ENCODE results near the gene CEP250. TPM values are rescaled to one million over a fixed set of nuclear protein-coding genes. Genes with fewer than 3 reads are reported as not detected.

Gene CEP250
- total RNA-seq, 1 experiment from 2014 or later, result 10.2 TPM

DNA sequence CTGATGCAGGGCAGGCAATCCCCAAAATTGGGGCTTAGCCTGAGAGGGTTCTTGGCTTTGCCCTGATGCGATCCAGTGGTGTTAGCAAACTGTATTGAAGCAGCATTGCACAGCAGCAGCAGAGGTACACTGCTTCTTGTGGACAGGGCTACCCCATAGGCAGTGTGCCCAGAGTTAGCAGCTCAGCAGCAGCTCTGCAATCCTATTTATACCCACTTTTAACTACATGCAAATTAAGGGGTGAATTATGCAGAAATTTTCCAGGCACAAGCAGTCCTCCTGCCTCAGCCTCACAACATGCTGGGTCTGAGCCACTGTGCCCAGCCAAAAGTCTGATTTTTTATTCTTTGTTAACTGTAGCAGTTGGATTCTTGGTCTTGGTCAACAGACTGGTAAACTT lies 70.2 kb downstream of the CEP250 start:
- no peaks in the 10 kb centered on the region for H3K9me3 ChIP-seq (ENCODE audit: low read length)
- no peaks in the 10 kb centered on the region for H3K79me2 ChIP-seq (ENCODE audit: low read length)
- H3K4me2 ChIP-seq (ENCODE audit: low read depth, low read length, poor library complexity, severe bottlenecking), result no peak overlapping the region
- H3K27ac ChIP-seq (ENCODE audit: low read length), result no peak overlapping the region
- H3K9ac ChIP-seq (ENCODE audit: low read length), result no peak overlapping the region
- H3K4me1 ChIP-seq (ENCODE audit: low read length), result peaks cover 5% of the 10 kb centered on the region
- no peaks in the 10 kb centered on the region for H3K36me3 ChIP-seq (ENCODE audit: insufficient read depth, low read length)
- H2AFZ ChIP-seq (ENCODE audit: low read length), result no peak overlapping the region
- no peaks in the 10 kb centered on the region for H3K27me3 ChIP-seq (ENCODE audit: low read length)
- H3K4me3 ChIP-seq (ENCODE audit: low read length), result no peak overlapping the region
- no peaks in the 10 kb centered on the region for H3K9me2 ChIP-seq (replicated peaks; ENCODE audit: insufficient read depth, low read length)
- DNase-seq, result no peak
- H4K20me1 ChIP-seq (ENCODE audit: insufficient read depth, low read depth, low read length), result no peaks in the 10 kb centered on the region

- Histone ChIP-seq H3K27ac (ENCODE audit: low read length) (no peak overlapping the region), H3K4me1 (ENCODE audit: low read length) (peaks cover 5% of the 10 kb centered on the region)
Observed at GRCh38 chr20:35527122-35527769, 71.8 kb downstream of the CEP250 start.

GRCh38 chr20:35529552-35529951 lies 74.2 kb downstream of the CEP250 start, which contains the start of gene C20orf173:
Gene C20orf173, minus strand, starts transcription at chr20:35529652. Its CDS starts 279 bp downstream, at chr20:35529373.
- H3K4me2 ChIP-seq (ENCODE audit: low read depth, low read length, poor library complexity, severe bottlenecking), result no peak within 1 kb of the TSS
- no peak within 1 kb of the TSS for H3K9ac ChIP-seq (ENCODE audit: low read length)
- no peaks in the 10 kb centered on the region for H3K79me2 ChIP-seq (ENCODE audit: low read length)
- no peaks in the 10 kb centered on the region for H3K9me2 ChIP-seq (replicated peaks; ENCODE audit: insufficient read depth, low read length)
- H3K27me3 ChIP-seq (ENCODE audit: low read length), result no peaks in the 10 kb centered on the region
- H2AFZ ChIP-seq (ENCODE audit: low read length), result no peak within 1 kb of the TSS
- H3K9me3 ChIP-seq (ENCODE audit: low read length), result no peaks in the 10 kb centered on the region
- peaks cover 5% of the 10 kb centered on the region for H3K4me1 ChIP-seq (ENCODE audit: low read length)
- no peaks in the 10 kb centered on the region for H3K36me3 ChIP-seq (ENCODE audit: insufficient read depth, low read length)
- H3K4me3 ChIP-seq (ENCODE audit: low read length), result no peak within 1 kb of the TSS
- no peak within 1 kb of the TSS for H3K27ac ChIP-seq (ENCODE audit: low read length)
- no peak for DNase-seq
- no peaks in the 10 kb centered on the region for H4K20me1 ChIP-seq (ENCODE audit: insufficient read depth, low read depth, low read length)

More at GRCh38 chr20:35527122-35527769, 71.8 kb downstream of the CEP250 start:
- no peaks in the 10 kb centered on the region for H4K20me1 ChIP-seq (ENCODE audit: insufficient read depth, low read depth, low read length)
- H3K9ac ChIP-seq (ENCODE audit: low read length), result no peak overlapping the region
- no peaks in the 10 kb centered on the region for H3K9me3 ChIP-seq (ENCODE audit: low read length)
- no peak overlapping the region for H2AFZ ChIP-seq (ENCODE audit: low read length)
- H3K4me2 ChIP-seq (ENCODE audit: low read depth, low read length, poor library complexity, severe bottlenecking), result no peak overlapping the region
- H3K79me2 ChIP-seq (ENCODE audit: low read length), result no peaks in the 10 kb centered on the region
- no peaks in the 10 kb centered on the region for H3K27me3 ChIP-seq (ENCODE audit: low read length)
- H3K4me3 ChIP-seq (ENCODE audit: low read length), result no peak overlapping the region
- no peaks in the 10 kb centered on the region for H3K36me3 ChIP-seq (ENCODE audit: insufficient read depth, low read length)
- DNase-seq, result no peak
- no peaks in the 10 kb centered on the region for H3K9me2 ChIP-seq (replicated peaks; ENCODE audit: insufficient read depth, low read length)

DNA sequence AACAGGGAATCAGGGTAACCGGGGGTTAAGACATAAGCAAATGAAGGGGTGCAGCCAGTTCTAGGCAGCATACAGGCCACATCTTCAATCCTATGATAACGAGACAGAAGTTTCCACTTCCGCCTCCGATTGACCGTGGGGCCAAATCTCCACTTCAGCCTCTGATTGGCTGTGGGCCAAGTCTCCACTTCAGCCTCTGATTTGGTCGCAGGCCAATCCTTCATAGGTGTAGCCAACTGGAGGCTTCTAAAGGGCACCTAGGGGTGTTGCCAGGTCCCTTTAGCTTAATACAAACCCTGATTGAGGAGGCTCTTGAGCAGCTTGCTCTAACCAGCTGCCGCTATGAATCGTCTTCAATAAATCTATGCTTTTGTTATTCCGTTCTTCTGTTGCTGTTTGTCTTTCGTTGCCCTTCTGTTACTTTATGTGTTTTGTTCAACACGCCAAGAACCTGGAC lies 84.4 kb downstream of the CEP250 start:
- no peaks in the 10 kb centered on the region; the same call in 1 of the 2 replicates for H3K36me3 ChIP-seq (ENCODE audit: insufficient read depth, low read length)
- H3K4me1 ChIP-seq (ENCODE audit: low read length), result peaks cover 30% of the 10 kb centered on the region
- H3K4me3 ChIP-seq (ENCODE audit: low read length), result peak overlapping the region; percentile 68
- H3K9me2 ChIP-seq (replicated peaks; ENCODE audit: insufficient read depth, low read length), result no peaks in the 10 kb centered on the region
- peak overlapping the region; percentile 57 for H3K27ac ChIP-seq (ENCODE audit: low read length)
- H3K9me3 ChIP-seq (ENCODE audit: low read length), result no peaks in the 10 kb centered on the region
- H3K9ac ChIP-seq (ENCODE audit: low read length), result peak overlapping the region; percentile 72
- H2AFZ ChIP-seq (ENCODE audit: low read length), result peak overlapping the region; percentile 41; the same call in 1 of the 2 replicates
- no peaks in the 10 kb centered on the region for H3K27me3 ChIP-seq (ENCODE audit: low read length)
- peak overlapping the region; percentile 77 for H3K4me2 ChIP-seq (ENCODE audit: low read depth, low read length, poor library complexity, severe bottlenecking)
- peak; percentile 99 for DNase-seq
- H3K79me2 ChIP-seq (ENCODE audit: low read length), result peaks cover 17% of the 10 kb centered on the region
- no peaks in the 10 kb centered on the region for H4K20me1 ChIP-seq (ENCODE audit: insufficient read depth, low read depth, low read length)

GRCh38 chr20:35541118-35541782 lies 85.9 kb downstream of the CEP250 start:
- Histone ChIP-seq H3K4me1 (ENCODE audit: low read length) (peaks cover 30% of the 10 kb centered on the region), H4K20me1 (ENCODE audit: insufficient read depth, low read depth, low read length) (no peaks in the 10 kb centered on the region), H3K4me3 (ENCODE audit: low read length) (peak overlapping the region; percentile 91), H3K9me2 (replicated peaks; ENCODE audit: insufficient read depth, low read length) (no peaks in the 10 kb centered on the region), H3K79me2 (ENCODE audit: low read length) (peaks cover 17% of the 10 kb centered on the region), H3K27me3 (ENCODE audit: low read length) (no peaks in the 10 kb centered on the region), H3K9ac (ENCODE audit: low read length) (peak overlapping the region; percentile 92), H2AFZ (ENCODE audit: low read length) (peak overlapping the region; percentile 81), H3K9me3 (ENCODE audit: low read length) (no peaks in the 10 kb centered on the region), H3K4me2 (ENCODE audit: low read depth, low read length, poor library complexity, severe bottlenecking) (peak overlapping the region; percentile 90), H3K27ac (ENCODE audit: low read length) (no peak overlapping the region), H3K36me3 (ENCODE audit: insufficient read depth, low read length) (no peaks in the 10 kb centered on the region; the same call in 1 of the 2 replicates)
- no peak for DNase-seq

DNA sequence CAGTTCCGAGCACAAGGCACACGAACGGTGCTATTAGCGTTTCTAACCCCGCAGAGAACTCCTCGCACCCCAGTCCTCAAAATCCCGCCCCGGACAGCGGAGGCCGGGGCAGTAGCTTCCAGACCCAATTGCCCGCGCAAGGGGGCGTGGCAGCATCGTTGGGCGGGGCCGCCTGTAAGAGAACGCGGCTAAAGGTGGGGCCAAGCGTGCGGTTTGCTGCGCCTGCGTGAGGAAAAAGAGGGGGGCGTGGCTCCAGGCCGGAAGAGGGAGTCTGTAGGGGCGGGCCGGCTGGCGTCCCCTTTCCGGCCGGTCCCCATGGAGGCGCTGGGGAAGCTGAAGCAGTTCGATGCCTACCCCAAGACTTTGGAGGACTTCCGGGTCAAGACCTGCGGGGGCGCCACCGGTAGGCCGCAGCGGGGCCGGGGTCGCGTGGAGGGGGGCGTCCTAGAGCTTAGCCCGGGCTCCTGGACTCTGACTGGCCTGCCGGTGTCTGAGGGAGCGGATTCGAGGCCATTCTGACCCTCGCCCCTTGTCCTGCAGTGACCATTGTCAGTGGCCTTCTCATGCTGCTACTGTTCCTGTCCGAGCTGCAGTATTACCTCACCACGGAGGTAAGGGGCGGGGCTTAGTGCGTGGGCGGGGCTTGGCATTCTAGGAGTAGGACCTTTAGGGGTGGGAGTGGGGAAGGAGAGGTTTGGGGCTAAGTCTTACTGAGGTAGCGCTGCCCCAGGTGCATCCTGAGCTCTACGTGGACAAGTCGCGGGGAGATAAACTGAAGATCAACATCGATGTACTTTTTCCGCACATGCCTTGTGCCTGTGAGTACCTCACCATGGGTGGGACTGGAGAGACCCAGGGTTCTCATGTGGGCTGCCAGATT lies 86.6 kb downstream of the CEP250 start, which contains the start of gene ERGIC3:
ERGIC3 (plus strand) TSS at position 296 of the 880 bp plus-strand sequence; CDS start at position 316, 20 bp downstream.
- Histone ChIP-seq H3K4me2 (ENCODE audit: low read depth, low read length, poor library complexity, severe bottlenecking) (peak within 1 kb of the TSS; percentile 90), H3K9me3 (ENCODE audit: low read length) (no peaks in the 10 kb centered on the region), H3K27me3 (ENCODE audit: low read length) (no peaks in the 10 kb centered on the region), H3K27ac (ENCODE audit: low read length) (peak within 1 kb of the TSS; percentile 43; the same call in 1 of the 2 replicates), H3K79me2 (ENCODE audit: low read length) (peaks cover 17% of the 10 kb centered on the region), H3K4me1 (ENCODE audit: low read length) (peaks cover 30% of the 10 kb centered on the region), H3K36me3 (ENCODE audit: insufficient read depth, low read length) (no peaks in the 10 kb centered on the region; the same call in 1 of the 2 replicates), H2AFZ (ENCODE audit: low read length) (peak within 1 kb of the TSS; percentile 81), H4K20me1 (ENCODE audit: insufficient read depth, low read depth, low read length) (no peaks in the 10 kb centered on the region), H3K9me2 (replicated peaks; ENCODE audit: insufficient read depth, low read length) (no peaks in the 10 kb centered on the region), H3K9ac (ENCODE audit: low read length) (peak within 1 kb of the TSS; percentile 92), H3K4me3 (ENCODE audit: low read length) (peak within 1 kb of the TSS; percentile 91)
- DNase-seq, result peak; percentile 99

DNA sequence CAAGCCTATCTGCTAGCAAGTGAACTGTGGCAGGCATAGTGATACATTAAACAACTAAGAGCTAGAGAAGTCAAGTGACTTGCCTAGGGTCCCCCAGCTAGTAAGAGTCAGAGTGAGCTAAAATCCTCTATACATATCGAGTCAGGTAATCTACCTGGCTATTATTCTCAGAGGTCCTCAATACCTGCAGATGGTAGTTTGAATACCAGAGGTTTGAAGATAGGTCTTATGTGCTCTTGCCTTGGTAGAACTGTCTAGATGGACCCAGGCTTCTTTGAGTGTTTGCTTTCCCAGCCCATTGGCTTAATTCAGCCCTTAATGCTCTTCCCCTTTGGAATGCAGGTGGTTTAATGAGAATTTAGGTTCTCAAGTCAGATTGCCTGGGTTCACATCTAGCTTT lies 87.6 kb downstream of the CEP250 start:
- no peak overlapping the region for H2AFZ ChIP-seq (ENCODE audit: low read length)
- H3K4me2 ChIP-seq (ENCODE audit: low read depth, low read length, poor library complexity, severe bottlenecking), result peak overlapping the region; percentile 90
- no peak overlapping the region for H3K27ac ChIP-seq (ENCODE audit: low read length)
- peaks cover 2% of the 10 kb centered on the region; the same call in 1 of the 2 replicates for H3K36me3 ChIP-seq (ENCODE audit: insufficient read depth, low read length)
- H3K4me1 ChIP-seq (ENCODE audit: low read length), result peaks cover 30% of the 10 kb centered on the region
- peak overlapping the region; percentile 91; the same call in 1 of the 2 replicates for H3K4me3 ChIP-seq (ENCODE audit: low read length)
- peak overlapping the region; percentile 92 for H3K9ac ChIP-seq (ENCODE audit: low read length)
- no peak for DNase-seq
- no peaks in the 10 kb centered on the region for H3K27me3 ChIP-seq (ENCODE audit: low read length)
- H4K20me1 ChIP-seq (ENCODE audit: insufficient read depth, low read depth, low read length), result no peaks in the 10 kb centered on the region
- no peaks in the 10 kb centered on the region for H3K9me3 ChIP-seq (ENCODE audit: low read length)
- H3K9me2 ChIP-seq (replicated peaks; ENCODE audit: insufficient read depth, low read length), result no peaks in the 10 kb centered on the region
- H3K79me2 ChIP-seq (ENCODE audit: low read length), result peaks cover 17% of the 10 kb centered on the region

All from Karpas-422 (cell line).